ENCODE data around the gene GSTA1.
"Not testable (repeated sequence)": the region's sequence is repeated elsewhere in the genome, so short reads cannot be mapped to it uniquely, and the experiment has no call there.

GSTA1 gene

GRCh38 chr6:52808660-52809059 lies 5.0 kb upstream of the GSTA1 start:
- Histone ChIP-seq H3K27ac (ENCODE audit: low read depth, low read length) (no peak overlapping the region), H3K27me3 (ENCODE audit: control insufficient read depth in 5 of 5, insufficient read depth in 4 of 5, low read length in 5 of 5) (no peaks in the 10 kb centered on the region), H3K4me3 (ENCODE audit: low read depth in 1 of 5, low read length in 5 of 5) (no peak overlapping the region), H3K9me3 (ENCODE audit: control insufficient read depth in 5 of 5, low read length in 5 of 5) (no peaks in the 10 kb centered on the region), H3K9ac (ENCODE audit: low read length in 5 of 5) (no peak overlapping the region), H3K36me3 (ENCODE audit: control insufficient read depth in 5 of 5, insufficient read depth in 5 of 5, low read length in 5 of 5) (no peaks in the 10 kb centered on the region), H3K4me1 (ENCODE audit: control insufficient read depth in 5 of 5, insufficient read depth in 5 of 5, low read length in 5 of 5) (no peaks in the 10 kb centered on the region)

DNA sequence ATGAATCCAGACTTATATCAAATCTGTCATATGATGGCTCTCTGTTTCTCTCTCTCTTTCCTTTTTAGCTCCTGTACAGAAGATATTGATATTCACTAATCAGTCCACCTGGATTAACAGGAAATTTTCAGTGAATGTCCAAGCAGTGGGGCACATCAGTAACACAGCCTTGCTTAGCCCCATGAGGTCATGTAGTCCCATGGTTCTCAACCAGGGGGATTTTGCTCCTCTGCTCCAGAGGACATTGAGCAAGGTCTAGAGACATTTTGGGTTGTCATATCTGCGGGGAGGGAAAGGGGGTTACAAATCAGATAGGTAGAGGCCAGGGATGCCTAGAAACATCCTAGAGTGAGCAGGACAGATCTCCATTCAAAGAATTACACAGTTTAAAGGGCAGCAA lies 810 bp downstream of the GSTA1 start:
- no peak overlapping the region for H3K9ac ChIP-seq (ENCODE audit: low read length in 5 of 5)
- H3K4me3 ChIP-seq (ENCODE audit: low read depth in 1 of 5, low read length in 5 of 5), result no peak overlapping the region
- no peaks in the 10 kb centered on the region for H3K4me1 ChIP-seq (ENCODE audit: control insufficient read depth in 5 of 5, insufficient read depth in 5 of 5, low read length in 5 of 5)
- no peak overlapping the region for H3K27ac ChIP-seq (ENCODE audit: low read depth, low read length)
- no peaks in the 10 kb centered on the region for H3K27me3 ChIP-seq (ENCODE audit: control insufficient read depth in 5 of 5, insufficient read depth in 4 of 5, low read length in 5 of 5)
- H3K36me3 ChIP-seq (ENCODE audit: control insufficient read depth in 5 of 5, insufficient read depth in 5 of 5, low read length in 5 of 5), result no peaks in the 10 kb centered on the region
- H3K9me3 ChIP-seq (ENCODE audit: control insufficient read depth in 5 of 5, low read length in 5 of 5), result no peaks in the 10 kb centered on the region

DNA sequence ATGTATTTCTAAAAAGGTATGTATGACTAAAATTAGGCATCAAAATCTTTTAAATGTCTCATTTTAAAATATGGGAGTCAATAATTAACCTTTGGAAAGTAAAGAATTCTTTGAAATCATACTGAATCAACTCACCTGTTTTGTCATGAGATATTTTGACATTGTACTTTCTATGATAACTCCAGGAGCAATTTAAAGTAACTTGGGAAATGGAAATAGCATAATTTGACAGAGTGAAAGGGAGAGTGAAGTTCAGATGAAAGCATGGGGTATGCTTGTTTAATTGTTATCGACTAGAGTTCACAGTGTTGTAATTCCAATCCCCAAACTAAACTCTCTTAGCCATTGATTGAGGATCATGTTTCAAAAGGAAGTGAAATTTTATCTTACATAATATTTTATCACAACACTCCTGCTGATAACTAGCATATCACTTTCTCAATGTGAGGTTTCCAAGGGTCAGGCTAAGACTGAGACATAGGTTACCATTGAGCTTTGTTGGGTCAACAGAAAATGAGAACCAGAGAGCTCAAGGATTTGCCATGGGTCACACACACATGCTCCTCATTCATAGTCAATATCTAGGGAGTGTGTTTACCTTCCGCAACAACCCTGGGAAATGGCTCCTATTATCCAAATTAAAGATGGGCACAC lies 2.3 kb downstream of the GSTA1 start:
- no peaks in the 10 kb centered on the region for H3K9me3 ChIP-seq (ENCODE audit: control insufficient read depth in 5 of 5, low read length in 5 of 5)
- no peak overlapping the region for H3K9ac ChIP-seq (ENCODE audit: low read length in 5 of 5)
- no peak overlapping the region for H3K4me3 ChIP-seq (ENCODE audit: low read depth in 1 of 5, low read length in 5 of 5)
- no peaks in the 10 kb centered on the region for H3K27me3 ChIP-seq (ENCODE audit: control insufficient read depth in 5 of 5, insufficient read depth in 4 of 5, low read length in 5 of 5)
- H3K27ac ChIP-seq (ENCODE audit: low read depth, low read length), result no peak overlapping the region
- H3K4me1 ChIP-seq (ENCODE audit: control insufficient read depth in 5 of 5, insufficient read depth in 5 of 5, low read length in 5 of 5), result no peaks in the 10 kb centered on the region
- no peaks in the 10 kb centered on the region for H3K36me3 ChIP-seq (ENCODE audit: control insufficient read depth in 5 of 5, insufficient read depth in 5 of 5, low read length in 5 of 5)

DNA sequence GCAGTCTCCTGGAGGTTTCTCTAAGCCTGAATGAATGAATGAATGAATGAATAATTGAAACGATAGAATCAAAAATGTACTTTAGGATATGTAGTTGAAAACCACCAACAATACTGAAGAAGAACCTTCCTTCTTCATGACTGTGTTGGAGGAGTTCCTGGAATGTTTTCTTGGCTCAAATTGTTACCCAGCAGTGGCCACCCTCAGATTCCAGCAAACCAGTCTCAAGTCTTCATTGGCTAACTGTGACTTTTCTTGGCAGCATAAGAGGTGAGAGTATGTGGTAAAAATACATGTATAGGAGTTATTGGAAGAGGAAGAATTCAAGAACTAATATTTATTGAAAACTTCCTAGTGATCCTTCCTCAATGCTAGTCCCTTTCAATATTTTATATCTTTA lies 4.3 kb downstream of the GSTA1 start:
- H3K27ac ChIP-seq (ENCODE audit: low read depth, low read length); H3K36me3 ChIP-seq (ENCODE audit: control insufficient read depth in 5 of 5, insufficient read depth in 5 of 5, low read length in 5 of 5); H3K4me3 ChIP-seq (ENCODE audit: low read depth in 1 of 5, low read length in 5 of 5); H3K4me1 ChIP-seq (ENCODE audit: control insufficient read depth in 5 of 5, insufficient read depth in 5 of 5, low read length in 5 of 5); H3K27me3 ChIP-seq (ENCODE audit: control insufficient read depth in 5 of 5, insufficient read depth in 4 of 5, low read length in 5 of 5); H3K9ac ChIP-seq (ENCODE audit: low read length in 5 of 5); H3K9me3 ChIP-seq (ENCODE audit: control insufficient read depth in 5 of 5, low read length in 5 of 5): not testable (repeated sequence)

DNA sequence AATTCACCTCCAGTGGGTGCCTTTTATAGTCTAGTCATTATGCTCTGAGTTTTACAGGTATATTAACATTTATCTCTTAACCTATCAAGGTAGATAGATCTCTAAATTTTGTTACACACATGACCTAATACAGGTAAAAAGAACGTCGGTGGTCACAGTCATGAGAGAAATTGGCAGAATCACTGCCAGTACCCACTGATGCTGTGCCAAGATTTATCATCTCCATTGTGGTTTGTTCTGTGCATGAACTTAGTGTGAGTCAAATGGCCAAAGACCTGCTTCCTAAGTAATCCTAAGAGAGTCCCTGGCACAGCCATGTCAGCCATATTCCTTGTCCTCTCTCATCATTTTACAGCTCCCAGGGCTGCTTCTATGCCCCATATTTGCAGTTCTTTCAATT lies 9.2 kb downstream of the GSTA1 start:
- not testable (repeated sequence) for H3K36me3 ChIP-seq (ENCODE audit: control insufficient read depth in 5 of 5, insufficient read depth in 5 of 5, low read length in 5 of 5); H3K27ac ChIP-seq (ENCODE audit: low read depth, low read length); H3K9me3 ChIP-seq (ENCODE audit: control insufficient read depth in 5 of 5, low read length in 5 of 5); H3K27me3 ChIP-seq (ENCODE audit: control insufficient read depth in 5 of 5, insufficient read depth in 4 of 5, low read length in 5 of 5); H3K4me1 ChIP-seq (ENCODE audit: control insufficient read depth in 5 of 5, insufficient read depth in 5 of 5, low read length in 5 of 5); H3K9ac ChIP-seq (ENCODE audit: low read length in 5 of 5); H3K4me3 ChIP-seq (ENCODE audit: low read depth in 1 of 5, low read length in 5 of 5)

GRCh38 chr6:52790861-52791260 lies 12.8 kb downstream of the GSTA1 start:
- H3K36me3 ChIP-seq (ENCODE audit: control insufficient read depth in 5 of 5, insufficient read depth in 5 of 5, low read length in 5 of 5), result no peaks in the 10 kb centered on the region
- no peaks in the 10 kb centered on the region for H3K27me3 ChIP-seq (ENCODE audit: control insufficient read depth in 5 of 5, insufficient read depth in 4 of 5, low read length in 5 of 5)
- no peaks in the 10 kb centered on the region for H3K4me1 ChIP-seq (ENCODE audit: control insufficient read depth in 5 of 5, insufficient read depth in 5 of 5, low read length in 5 of 5)
- H3K27ac ChIP-seq (ENCODE audit: low read depth, low read length), result no peak overlapping the region
- no peak overlapping the region for H3K4me3 ChIP-seq (ENCODE audit: low read depth in 1 of 5, low read length in 5 of 5)
- no peak overlapping the region for H3K9ac ChIP-seq (ENCODE audit: low read length in 5 of 5)
- peaks cover 0 to 7% (median 0%) of the 10 kb centered on the region in 5 donors for H3K9me3 ChIP-seq (ENCODE audit: control insufficient read depth in 5 of 5, low read length in 5 of 5)

- not testable (repeated sequence) for H3K27ac ChIP-seq (ENCODE audit: low read depth, low read length); H3K9me3 ChIP-seq (ENCODE audit: control insufficient read depth in 5 of 5, low read length in 5 of 5); H3K4me1 ChIP-seq (ENCODE audit: control insufficient read depth in 5 of 5, insufficient read depth in 5 of 5, low read length in 5 of 5); H3K9ac ChIP-seq (ENCODE audit: low read length in 5 of 5); H3K4me3 ChIP-seq (ENCODE audit: low read depth in 1 of 5, low read length in 5 of 5); H3K36me3 ChIP-seq (ENCODE audit: control insufficient read depth in 5 of 5, insufficient read depth in 5 of 5, low read length in 5 of 5); H3K27me3 ChIP-seq (ENCODE audit: control insufficient read depth in 5 of 5, insufficient read depth in 4 of 5, low read length in 5 of 5)
Measured at GRCh38 chr6:52789658-52790057, 14.0 kb downstream of the GSTA1 start.

GRCh38 chr6:52788478-52788877 lies 15.1 kb downstream of the GSTA1 start:
- H3K4me1 ChIP-seq (ENCODE audit: control insufficient read depth in 5 of 5, insufficient read depth in 5 of 5, low read length in 5 of 5), result no peaks in the 10 kb centered on the region
- no peak overlapping the region for H3K9ac ChIP-seq (ENCODE audit: low read length in 5 of 5)
- no peaks in the 10 kb centered on the region for H3K27me3 ChIP-seq (ENCODE audit: control insufficient read depth in 5 of 5, insufficient read depth in 4 of 5, low read length in 5 of 5)
- peaks cover 0 to 7% (median 0%) of the 10 kb centered on the region in 5 donors for H3K9me3 ChIP-seq (ENCODE audit: control insufficient read depth in 5 of 5, low read length in 5 of 5)
- H3K27ac ChIP-seq (ENCODE audit: low read depth, low read length), result no peak overlapping the region
- H3K36me3 ChIP-seq (ENCODE audit: control insufficient read depth in 5 of 5, insufficient read depth in 5 of 5, low read length in 5 of 5), result no peaks in the 10 kb centered on the region
- no peak overlapping the region for H3K4me3 ChIP-seq (ENCODE audit: low read depth in 1 of 5, low read length in 5 of 5)

DNA sequence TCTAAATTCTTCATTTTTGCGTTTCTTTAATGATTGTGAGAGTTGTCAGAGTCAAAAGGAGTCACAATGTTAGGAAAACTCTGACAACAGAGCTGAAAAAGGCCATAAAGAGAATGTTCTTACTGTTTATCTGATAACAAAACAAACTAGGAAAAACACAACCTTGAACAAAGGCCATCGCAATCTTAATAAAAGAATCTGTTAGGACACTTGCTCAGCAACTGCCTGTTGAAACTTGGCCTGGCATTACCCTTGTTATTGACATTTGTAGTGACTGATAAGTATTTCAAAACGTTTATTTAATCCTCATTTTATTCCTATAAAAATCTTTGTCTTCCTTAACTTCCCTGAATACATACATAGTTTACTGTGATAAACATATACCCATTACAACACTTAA lies 15.7 kb downstream of the GSTA1 start:
- Histone ChIP-seq H3K4me3 (ENCODE audit: low read depth in 1 of 5, low read length in 5 of 5) (no peak overlapping the region), H3K9me3 (ENCODE audit: control insufficient read depth in 5 of 5, low read length in 5 of 5) (peaks cover 0 to 6% (median 0%) of the 10 kb centered on the region in 5 donors), H3K9ac (ENCODE audit: low read length in 5 of 5) (no peak overlapping the region), H3K36me3 (ENCODE audit: control insufficient read depth in 5 of 5, insufficient read depth in 5 of 5, low read length in 5 of 5) (no peaks in the 10 kb centered on the region), H3K27me3 (ENCODE audit: control insufficient read depth in 5 of 5, insufficient read depth in 4 of 5, low read length in 5 of 5) (no peaks in the 10 kb centered on the region), H3K4me1 (ENCODE audit: control insufficient read depth in 5 of 5, insufficient read depth in 5 of 5, low read length in 5 of 5) (no peaks in the 10 kb centered on the region), H3K27ac (ENCODE audit: low read depth, low read length) (no peak overlapping the region)

GRCh38 chr6:52786249-52786956 lies 17.2 kb downstream of the GSTA1 start:
- Histone ChIP-seq H3K4me1 (ENCODE audit: control insufficient read depth in 5 of 5, insufficient read depth in 5 of 5, low read length in 5 of 5) (no peaks in the 10 kb centered on the region), H3K9ac (ENCODE audit: low read length in 5 of 5) (no peak overlapping the region), H3K27me3 (ENCODE audit: control insufficient read depth in 5 of 5, insufficient read depth in 4 of 5, low read length in 5 of 5) (no peaks in the 10 kb centered on the region), H3K27ac (ENCODE audit: low read depth, low read length) (no peak overlapping the region), H3K4me3 (ENCODE audit: low read depth in 1 of 5, low read length in 5 of 5) (no peak overlapping the region), H3K9me3 (ENCODE audit: control insufficient read depth in 5 of 5, low read length in 5 of 5) (no peaks in the 10 kb centered on the region), H3K36me3 (ENCODE audit: control insufficient read depth in 5 of 5, insufficient read depth in 5 of 5, low read length in 5 of 5) (no peaks in the 10 kb centered on the region)

Data from subcutaneous abdominal adipose tissue (tissue), 5 donors.